SK-N-SH treated with all-trans-retinoic acid at 6 μM for 48 hours (cell line): ENCODE measurements around the gene EXOC4.

ENCODE experiments used
- BACH2 ChIP-seq: fragments of 250-450 bp; sonication (Bioruptor Pico); IDR thresholded peaks from 2 replicates; pipeline ENCODE4 v1.9.0; 2021; ENCODE audit warnings: mild to moderate bottlenecking, borderline replicate concordance
- ZFP3 ChIP-seq: fragments of 250-450 bp; sonication (Bioruptor Pico); IDR thresholded peaks from 2 replicates; pipeline ENCODE4 v1.5.0; 2020; ENCODE audit warnings: mild to moderate bottlenecking, moderate library complexity
- ZNF565 ChIP-seq: fragments of 450-650 bp; formaldehyde crosslinking; conservative IDR thresholded peaks from 2 replicates; pipeline ENCODE4 v1.5.0; 2020; ENCODE audit warnings: low read depth, mild to moderate bottlenecking, moderate library complexity
- ZNF8 ChIP-seq: fragments of 450-650 bp; formaldehyde crosslinking; IDR thresholded peaks from 2 replicates; pipeline ENCODE4 v1.5.0; 2020; ENCODE audit warnings: mild to moderate bottlenecking, moderate library complexity
- TF ChIP-seq, protein P1 (sequence below): fragments of 250-450 bp; sonication (Bioruptor Pico); IDR thresholded peaks from 2 replicates; pipeline ENCODE4 v1.5.1; 2020; ENCODE audit warnings: low read depth, mild to moderate bottlenecking, moderate library complexity
- TF ChIP-seq, protein P2 (sequence below): fragments of 250-450 bp; sonication (Bioruptor Pico); IDR thresholded peaks from 2 replicates; pipeline ENCODE4 v1.8.0; 2020; ENCODE audit warnings: mild to moderate bottlenecking, moderate library complexity, borderline replicate concordance

DNA sequence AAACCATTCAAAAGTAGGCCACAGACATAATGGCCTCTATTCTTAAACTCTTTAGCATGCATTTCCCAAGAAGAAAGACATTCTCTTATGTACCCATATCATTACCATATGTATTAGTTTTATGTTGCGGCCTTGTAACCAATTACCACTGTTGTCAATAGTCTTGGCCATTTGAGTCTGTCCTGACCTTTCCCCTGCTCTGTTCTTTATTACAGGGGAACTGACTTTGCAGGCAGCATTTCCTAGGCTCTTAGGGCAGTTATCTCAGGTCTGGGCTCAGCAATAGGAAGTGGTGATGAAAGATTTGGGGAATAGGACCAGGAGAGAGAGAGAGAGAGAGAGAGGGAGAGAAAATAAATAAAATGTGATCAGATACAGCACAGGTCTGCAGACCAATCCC, 679.7 kb downstream of the EXOC4 start:
- TF ChIP-seq, protein P1, sequence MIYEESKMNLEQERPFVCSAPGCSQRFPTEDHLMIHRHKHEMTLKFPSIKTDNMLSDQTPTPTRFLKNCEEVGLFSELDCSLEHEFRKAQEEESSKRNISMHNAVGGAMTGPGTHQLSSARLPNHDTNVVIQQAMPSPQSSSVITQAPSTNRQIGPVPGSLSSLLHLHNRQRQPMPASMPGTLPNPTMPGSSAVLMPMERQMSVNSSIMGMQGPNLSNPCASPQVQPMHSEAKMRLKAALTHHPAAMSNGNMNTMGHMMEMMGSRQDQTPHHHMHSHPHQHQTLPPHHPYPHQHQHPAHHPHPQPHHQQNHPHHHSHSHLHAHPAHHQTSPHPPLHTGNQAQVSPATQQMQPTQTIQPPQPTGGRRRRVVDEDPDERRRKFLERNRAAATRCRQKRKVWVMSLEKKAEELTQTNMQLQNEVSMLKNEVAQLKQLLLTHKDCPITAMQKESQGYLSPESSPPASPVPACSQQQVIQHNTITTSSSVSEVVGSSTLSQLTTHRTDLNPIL, result no peak
- TF ChIP-seq, protein P2, sequence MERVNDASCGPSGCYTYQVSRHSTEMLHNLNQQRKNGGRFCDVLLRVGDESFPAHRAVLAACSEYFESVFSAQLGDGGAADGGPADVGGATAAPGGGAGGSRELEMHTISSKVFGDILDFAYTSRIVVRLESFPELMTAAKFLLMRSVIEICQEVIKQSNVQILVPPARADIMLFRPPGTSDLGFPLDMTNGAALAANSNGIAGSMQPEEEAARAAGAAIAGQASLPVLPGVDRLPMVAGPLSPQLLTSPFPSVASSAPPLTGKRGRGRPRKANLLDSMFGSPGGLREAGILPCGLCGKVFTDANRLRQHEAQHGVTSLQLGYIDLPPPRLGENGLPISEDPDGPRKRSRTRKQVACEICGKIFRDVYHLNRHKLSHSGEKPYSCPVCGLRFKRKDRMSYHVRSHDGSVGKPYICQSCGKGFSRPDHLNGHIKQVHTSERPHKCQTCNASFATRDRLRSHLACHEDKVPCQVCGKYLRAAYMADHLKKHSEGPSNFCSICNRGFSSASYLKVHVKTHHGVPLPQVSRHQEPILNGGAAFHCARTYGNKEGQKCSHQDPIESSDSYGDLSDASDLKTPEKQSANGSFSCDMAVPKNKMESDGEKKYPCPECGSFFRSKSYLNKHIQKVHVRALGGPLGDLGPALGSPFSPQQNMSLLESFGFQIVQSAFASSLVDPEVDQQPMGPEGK (CRISPR knock-in tag), result no peak
- TF ChIP-seq BACH2 (CRISPR knock-in tag), result no peak
- TF ChIP-seq ZNF565 (CRISPR knock-in tag), result no peak
- no peak for TF ChIP-seq ZFP3
- TF ChIP-seq ZNF8 (CRISPR knock-in tag), result no peak
